Glomerular visceral epithelial cell (primary cell): ENCODE measurements around the gene SIGLEC5.
A peak's percentile ranks its signal among the peaks of the same experiment; 100 is the strongest.

Experiments
- DNase-seq: peaks from one replicate; pipeline ENCODE4 v3.0.0-alpha.2; 2016; ENCODE audit errors: extremely low spot score

The SIGLEC5 gene

GRCh38 chr19:51627491-51628138 is 2.6 kb downstream of the SIGLEC5 start:
- DNase-seq = no peak

DNA sequence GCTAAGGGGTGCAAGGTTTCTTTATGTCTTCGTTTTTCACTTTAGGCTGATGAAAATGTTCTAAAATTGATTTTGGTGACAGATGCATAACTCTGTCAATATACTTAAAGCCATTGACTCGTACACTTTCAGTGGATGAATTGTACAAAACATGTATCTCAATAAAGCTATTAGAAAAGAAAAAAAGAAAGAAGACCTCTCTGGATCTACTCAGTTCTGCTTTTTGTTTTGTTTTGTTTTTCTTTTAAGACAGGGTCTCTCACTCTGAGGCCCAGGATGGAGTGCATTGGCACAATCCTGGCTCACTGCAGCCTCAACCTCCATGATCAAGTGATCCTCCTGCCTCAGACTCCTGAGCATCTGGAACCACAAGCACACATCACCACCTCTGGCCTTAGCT is 3.5 kb downstream of the SIGLEC5 start:
- DNase-seq = no peak

DNA sequence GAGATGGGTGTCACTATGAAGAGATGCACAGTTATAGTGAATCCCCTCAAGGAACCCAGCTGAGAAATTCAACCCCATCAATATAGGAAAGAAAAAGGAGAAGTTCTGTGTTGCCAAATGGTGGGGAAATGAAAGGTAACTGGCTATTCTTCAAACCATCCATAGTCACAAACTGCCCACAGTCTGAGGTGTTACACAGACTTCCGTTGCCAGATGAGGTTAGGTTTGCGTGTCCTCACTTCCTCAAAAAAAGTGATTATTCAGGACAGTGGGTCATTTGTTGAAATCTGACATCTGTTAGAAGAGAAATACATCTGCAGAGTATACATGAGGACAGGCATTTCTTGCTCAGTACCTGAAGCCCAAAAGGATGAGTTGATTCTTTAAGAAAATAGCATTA is 9.0 kb downstream of the SIGLEC5 start:
- no peak for DNase-seq

DNA sequence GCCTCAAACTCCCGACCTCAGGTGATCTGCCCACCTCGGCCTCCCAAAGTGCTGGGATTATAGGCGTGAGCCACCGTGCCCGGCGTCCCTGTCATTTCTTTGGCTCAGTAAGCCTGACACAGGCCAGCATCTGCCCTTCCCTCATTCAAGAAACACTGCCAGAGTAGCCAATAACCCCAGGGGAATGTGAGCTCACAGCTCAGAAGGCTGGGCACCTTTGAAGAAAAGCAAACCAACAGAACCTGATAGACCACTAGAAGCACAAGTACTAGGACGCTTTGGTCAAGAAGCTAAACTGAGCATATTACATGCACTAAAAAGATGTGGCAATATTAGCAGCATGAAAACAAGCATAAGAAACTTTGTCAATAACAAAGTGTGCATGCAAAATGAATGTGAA is 14.2 kb downstream of the SIGLEC5 start:
- DNase-seq = no peak

- DNase-seq = no peak
Measured at GRCh38 chr19:51614789-51615188, 15.4 kb downstream of the SIGLEC5 start.

DNA sequence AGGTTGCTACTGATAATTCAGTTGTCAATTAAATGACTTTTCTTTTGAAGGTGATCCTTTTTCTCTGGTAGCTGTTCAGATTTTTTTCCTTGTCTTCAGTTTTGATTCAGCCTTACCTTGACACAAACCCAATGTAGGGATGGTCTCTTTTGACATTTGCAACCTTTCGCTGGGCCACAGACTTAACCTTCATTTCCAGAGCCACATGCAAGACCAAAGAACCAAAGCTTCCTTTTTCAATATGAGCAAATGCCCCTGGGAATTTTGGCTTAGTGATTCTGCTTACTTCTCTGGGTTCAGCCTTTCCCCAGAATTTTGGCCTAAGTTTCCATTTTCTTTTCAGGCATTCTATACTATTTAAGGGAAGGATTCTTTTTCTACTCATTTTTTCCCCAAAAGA is 19.6 kb downstream of the SIGLEC5 start:
- DNase-seq = no peak

DNA sequence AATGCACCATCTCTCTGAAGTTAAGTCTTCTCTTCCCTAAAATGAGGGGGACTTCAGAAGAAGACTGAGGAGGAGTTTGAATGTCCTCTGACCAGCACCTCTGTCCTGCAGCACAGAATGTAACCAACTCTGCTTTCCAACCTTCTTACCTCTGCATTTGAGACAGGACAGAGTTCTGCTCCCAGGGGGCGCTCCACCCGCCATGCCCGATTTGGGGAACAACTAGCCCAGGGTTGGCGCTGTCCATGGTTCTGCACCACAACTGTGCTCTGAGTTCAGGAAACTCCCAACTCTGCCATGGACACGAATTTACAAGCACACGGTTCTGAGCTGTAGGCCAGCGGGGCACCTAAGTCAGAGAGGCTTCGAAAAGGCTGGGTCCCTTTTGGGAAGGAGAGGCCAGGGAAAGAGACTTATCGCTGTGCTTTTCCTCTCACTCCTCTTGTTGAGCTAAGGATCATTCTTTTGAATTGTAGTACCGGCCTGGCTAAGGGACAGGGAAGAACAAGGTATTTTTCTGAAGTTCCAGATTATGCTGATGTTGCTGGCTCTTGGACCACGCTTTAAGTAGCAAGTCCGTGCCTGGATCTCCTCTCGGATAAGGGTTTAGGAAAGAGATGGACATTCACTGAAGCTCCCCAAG is 22.2 kb downstream of the SIGLEC5 start:
- DNase-seq = peak; percentile 71

- DNase-seq = no peak
Measured at GRCh38 chr19:51607077-51607476, 23.1 kb downstream of the SIGLEC5 start.

DNA sequence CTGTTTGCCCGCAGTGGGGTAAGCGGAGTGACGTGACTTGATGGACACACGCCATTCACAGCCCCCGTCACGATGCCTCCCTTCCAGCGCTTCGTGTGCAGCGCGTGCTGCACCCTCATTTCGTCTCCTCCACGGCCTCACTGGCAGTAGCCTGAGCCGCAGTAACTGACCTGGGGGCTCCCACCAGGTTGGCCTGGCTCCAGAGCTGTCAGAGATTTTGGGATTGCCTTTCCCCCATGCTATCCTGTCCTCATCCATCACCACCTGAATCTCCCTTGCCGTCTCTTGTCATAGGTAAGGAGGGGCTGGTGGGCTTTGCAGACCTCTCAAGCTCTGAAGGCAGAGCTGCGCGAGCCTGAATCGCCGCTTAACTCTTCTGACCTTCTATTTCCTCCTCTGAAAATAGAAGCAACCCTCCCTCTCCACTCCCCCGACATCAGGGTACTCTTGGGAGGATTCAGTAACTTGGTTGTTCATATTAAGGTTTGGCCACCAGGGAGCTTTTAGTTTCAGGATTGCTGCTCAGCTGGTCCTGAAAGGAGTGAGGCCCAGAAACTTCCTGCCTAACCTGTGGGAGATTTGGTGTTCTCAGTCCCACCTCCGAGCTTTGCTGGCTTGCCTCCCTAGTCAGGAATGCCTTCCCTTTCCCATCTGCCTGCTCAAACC is 27.9 kb downstream of the SIGLEC5 start:
- no peak for DNase-seq

GRCh38 chr19:51600940-51601580 is 29.1 kb downstream of the SIGLEC5 start:
- DNase-seq = no peak

DNA sequence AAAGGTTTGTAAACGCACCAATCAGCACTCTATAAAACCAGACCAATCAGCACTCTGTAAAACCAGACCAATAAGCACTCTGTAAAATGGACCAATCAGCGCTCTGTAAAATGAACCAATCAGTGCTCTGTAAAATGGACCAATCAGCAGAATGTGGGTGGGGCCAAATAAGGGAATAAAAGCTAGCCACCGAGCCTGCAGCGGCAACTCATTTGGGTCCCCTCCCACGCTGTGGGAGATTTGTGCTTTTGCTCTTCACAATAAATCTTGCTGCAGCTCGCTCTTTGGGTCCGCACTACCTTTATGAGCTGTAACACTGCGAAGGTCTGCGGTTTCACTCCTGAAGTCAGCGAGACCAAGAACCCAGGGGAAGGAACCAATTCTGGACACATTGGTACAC is 31.1 kb downstream of the SIGLEC5 start:
- no peak for DNase-seq

GRCh38 chr19:51598159-51598915 is 31.9 kb downstream of the SIGLEC5 start:
- no peak for DNase-seq

- no peak for DNase-seq
Measured at GRCh38 chr19:51595190-51596175, 34.7 kb downstream of the SIGLEC5 start.

- DNase-seq = no peak
Measured at GRCh38 chr19:51594774-51595109, 35.5 kb downstream of the SIGLEC5 start.

- DNase-seq = peak; percentile 96
Measured at GRCh38 chr19:51593969-51594773, 36.0 kb downstream of the SIGLEC5 start.

DNA sequence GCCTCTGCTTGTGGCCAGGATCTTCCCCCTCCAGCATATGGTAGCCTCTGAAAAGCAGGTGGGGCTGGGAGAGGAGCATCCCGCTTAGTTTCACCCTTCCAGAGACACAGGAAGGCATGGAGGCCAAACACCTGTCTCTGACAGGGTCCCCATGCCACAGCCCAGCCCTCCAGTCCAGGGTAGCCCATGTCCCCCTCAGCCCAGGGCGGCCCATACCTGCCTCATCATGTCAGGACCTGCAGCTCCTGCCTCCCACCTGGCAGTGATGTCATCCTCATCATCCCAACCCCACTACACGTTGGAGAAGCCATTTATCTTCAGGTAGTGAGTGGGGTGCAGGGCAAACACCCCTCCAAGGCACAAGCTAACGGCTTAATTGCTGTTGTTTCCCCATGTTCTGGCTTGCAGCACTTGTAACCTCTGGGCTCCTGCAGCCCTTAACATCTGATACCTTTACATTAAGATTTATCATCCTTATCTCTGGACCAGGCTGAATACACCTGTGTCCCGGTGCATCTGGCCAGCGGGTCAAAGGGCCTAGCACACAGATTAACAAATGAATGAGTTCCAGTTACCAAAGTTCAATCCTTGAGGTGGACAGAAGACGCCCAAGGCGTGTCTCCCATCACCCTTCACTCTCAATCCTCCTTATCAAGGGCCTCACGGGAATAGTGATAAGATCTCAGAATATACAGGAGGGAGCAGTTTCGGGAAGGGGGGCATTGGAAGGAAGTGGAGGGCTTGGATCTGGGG is 36.9 kb downstream of the SIGLEC5 start:
- no peak for DNase-seq

- no peak for DNase-seq
Measured at GRCh38 chr19:51592521-51592920, 37.7 kb downstream of the SIGLEC5 start.

- DNase-seq = no peak
Measured at GRCh38 chr19:51590441-51590840, 39.8 kb downstream of the SIGLEC5 start.

DNA sequence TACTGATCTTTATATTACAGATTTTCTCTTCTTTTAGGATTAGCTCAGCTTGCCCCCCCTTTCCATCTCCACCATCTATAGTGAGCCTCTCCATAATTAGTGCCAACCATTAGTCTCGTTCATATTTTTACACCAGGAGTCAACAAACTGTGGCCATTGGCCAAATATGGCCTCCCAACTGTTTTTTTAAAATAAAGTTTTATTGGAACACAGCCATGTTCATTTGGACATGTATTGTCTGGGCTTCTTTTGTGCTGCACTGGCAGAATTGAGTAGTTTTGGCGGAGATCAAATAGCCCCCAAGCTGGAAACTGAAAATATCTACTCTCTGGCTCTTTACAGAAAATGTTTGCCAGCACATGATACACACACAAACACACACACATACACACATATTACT is 40.7 kb downstream of the SIGLEC5 start:
- DNase-seq = no peak
